Fibroblast of upper back skin (primary cell): ENCODE data around the gene SLIT3.

ENCODE experiments used
- DNase-seq: peaks from one replicate; pipeline ENCODE4 v3.0.0-alpha.2; 2013

The SLIT3 gene

DNA sequence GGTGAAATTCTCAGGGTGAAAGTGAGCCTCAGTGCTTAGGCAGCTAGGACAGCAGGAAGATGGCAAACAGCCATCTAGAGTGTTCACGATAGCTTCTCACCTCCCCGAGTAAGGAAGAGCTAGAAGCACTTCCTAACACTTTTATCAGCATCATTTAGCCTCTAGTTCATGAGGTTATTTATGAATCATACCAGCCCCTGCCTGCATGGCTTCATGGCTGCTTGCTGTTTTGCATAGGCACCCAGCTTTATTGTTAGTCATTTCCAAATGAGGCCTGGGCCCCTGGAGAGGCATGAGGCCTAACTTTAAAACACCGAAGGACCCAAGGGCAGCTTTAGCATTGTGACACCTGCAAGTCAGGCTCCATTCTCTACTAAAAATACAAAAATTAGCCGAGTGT lies 586.9 kb downstream of the SLIT3 start:
- DNase-seq = peak; percentile 43

- no peak for DNase-seq
Measured at GRCh38 chr5:168713051-168713450, 587.9 kb downstream of the SLIT3 start.

GRCh38 chr5:168712280-168712924 lies 588.5 kb downstream of the SLIT3 start:
- DNase-seq = peak; percentile 99

DNA sequence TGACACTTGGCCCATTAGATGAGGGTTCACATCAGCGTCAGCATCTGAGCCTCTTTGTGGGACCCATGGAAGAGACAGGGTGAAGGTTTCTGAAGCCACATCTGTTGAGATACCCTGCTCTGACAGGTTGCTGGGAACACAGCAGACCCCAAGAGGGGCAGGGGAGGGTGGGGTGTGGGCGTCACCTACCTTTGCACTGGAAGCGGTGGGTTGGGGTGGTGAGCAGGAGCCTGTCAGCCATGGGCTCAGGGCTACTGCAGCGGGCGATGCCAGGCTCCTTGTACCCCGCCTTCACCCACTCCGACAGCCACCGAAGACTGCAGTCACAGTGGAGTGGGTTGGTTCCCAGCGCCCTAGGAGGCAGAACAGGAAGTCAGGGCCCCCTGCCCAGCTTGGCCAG lies 590.2 kb downstream of the SLIT3 start:
- no peak for DNase-seq

- no peak for DNase-seq
Measured at GRCh38 chr5:168707716-168708695, 592.9 kb downstream of the SLIT3 start.

- peak; percentile 64 for DNase-seq
Measured at GRCh38 chr5:168706655-168707069, 594.3 kb downstream of the SLIT3 start.

- DNase-seq = no peak
Measured at GRCh38 chr5:168705321-168705720, 595.6 kb downstream of the SLIT3 start.

GRCh38 chr5:168702511-168702910 lies 598.4 kb downstream of the SLIT3 start:
- DNase-seq = no peak

GRCh38 chr5:168701641-168702040 lies 599.3 kb downstream of the SLIT3 start:
- no peak for DNase-seq

DNA sequence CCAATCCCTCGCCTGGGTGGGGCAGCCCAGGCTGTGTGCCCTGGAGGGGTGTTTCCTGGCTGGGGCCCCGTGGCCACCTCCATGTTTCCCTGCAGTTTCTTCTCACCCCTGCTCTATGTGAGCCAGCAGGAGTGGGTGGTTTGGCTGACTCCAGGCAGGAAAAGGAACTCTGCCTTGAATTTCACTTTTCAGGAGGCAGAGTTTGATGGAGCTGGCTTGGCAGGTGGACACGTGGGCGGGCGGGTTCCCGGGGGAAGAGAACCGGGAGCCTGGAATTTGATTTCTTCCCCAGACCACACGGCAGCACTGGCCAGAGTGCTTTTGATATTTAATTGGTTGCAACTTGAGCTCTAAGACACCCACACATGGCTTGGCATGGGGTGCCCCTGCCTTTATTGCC lies 601.9 kb downstream of the SLIT3 start:
- DNase-seq = no peak

- no peak for DNase-seq
Measured at GRCh38 chr5:168697034-168697720, 603.8 kb downstream of the SLIT3 start.

- no peak for DNase-seq
Measured at GRCh38 chr5:168696611-168697010, 604.3 kb downstream of the SLIT3 start.

GRCh38 chr5:168695301-168695835 lies 605.6 kb downstream of the SLIT3 start:
- no peak for DNase-seq

GRCh38 chr5:168694289-168694688 lies 606.6 kb downstream of the SLIT3 start:
- DNase-seq = no peak

- DNase-seq = no peak
Measured at GRCh38 chr5:168693883-168694282, 607.1 kb downstream of the SLIT3 start.

- DNase-seq = no peak
Measured at GRCh38 chr5:168693297-168693696, 607.6 kb downstream of the SLIT3 start.

DNA sequence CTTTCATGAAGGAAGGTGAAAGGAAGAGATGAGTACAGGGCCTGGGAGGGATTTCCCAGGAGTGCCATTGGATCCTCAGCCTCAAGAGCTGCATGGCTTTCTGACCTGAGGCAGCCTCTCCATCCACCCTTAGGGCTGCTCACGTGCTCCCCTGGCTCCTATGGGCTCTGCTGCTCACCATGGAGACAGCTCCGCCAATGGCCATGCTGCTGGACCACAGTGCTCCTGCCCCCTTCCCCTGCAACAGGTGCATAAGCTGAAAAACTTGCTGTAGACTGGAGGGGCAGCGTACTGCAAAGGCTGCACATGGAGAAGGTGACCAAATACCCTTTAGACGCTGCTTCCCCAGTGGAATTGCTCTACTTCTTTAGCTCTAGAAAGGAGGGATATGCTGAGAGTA lies 609.0 kb downstream of the SLIT3 start:
- no peak for DNase-seq

DNA sequence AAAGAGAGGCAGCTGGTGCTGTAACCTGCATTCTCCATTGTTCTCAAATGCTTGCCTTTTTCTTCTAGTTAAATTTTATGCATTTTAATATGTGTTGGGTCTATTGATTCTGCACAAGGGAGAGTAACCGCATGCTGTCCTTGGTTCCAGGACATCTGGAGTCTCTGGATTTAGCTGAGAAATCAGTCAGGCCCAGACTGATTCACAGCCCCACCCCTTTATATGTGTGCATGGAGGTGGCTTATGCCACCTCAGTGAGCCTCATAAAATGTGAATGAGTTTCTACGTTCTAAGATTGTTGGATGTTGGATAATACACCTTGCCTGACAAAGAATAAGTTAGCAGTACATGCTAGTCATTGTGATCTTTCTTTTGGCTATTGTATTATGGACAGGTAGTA lies 611.7 kb downstream of the SLIT3 start:
- DNase-seq = no peak

GRCh38 chr5:168686837-168687236 lies 614.1 kb downstream of the SLIT3 start:
- no peak for DNase-seq

- no peak for DNase-seq
Measured at GRCh38 chr5:168685566-168685965, 615.4 kb downstream of the SLIT3 start.

DNA sequence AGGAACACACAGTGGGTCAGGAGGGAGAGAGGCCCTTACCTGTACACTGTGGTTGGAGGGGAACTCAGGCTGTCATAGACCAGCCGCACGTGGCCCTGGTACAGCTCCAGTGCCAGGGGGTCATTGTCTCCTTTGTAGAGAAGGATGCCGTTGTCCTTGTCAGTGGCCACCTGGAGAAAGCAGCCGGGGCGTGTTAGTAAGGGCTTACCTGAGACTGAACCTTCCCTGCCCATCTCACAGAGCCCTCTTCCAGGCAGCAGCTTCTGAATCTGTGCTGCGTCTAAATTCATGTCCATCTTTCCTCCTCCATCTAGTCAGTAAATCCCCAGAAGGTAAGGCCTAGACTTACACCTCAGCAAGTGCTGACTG lies 617.0 kb downstream of the SLIT3 start:
- no peak for DNase-seq

GRCh38 chr5:168683247-168683926 lies 617.6 kb downstream of the SLIT3 start:
- DNase-seq = no peak
